ENCODE data around the gene USP3. TPM values are rescaled to one million over a fixed set of nuclear protein-coding genes. Genes with fewer than 3 reads are reported as not detected.

Gene USP3
- total RNA-seq, 2 experiments from 2014 or later, result 34.6 to 53.0 TPM

- intact Hi-C loops (cut with micrococcal nuclease; ENCODE audit: unreplicated experiment), result no loop called here
- no TSS peak for BruUV-seq (replicated peaks)
- Histone ChIP-seq H3K79me2 (ENCODE audit: insufficient read depth, low read depth, low read length) (no peaks in the 10 kb centered on the region), H3K36me3 (ENCODE audit: insufficient read depth, low read length) (no peaks in the 10 kb centered on the region), H2AFZ (ENCODE audit: low read length) (no peak overlapping the region), H3K4me1 (ENCODE audit: insufficient read depth, low read length, poor library complexity, severe bottlenecking) (peaks cover 58% of the 10 kb centered on the region), H3K9me2 (ENCODE audit: insufficient read depth, low read length) (no peaks in the 10 kb centered on the region), H3K9me3 (ENCODE audit: low read length) (no peaks in the 10 kb centered on the region), H3K4me3 (ENCODE audit: low read depth, low read length, poor library complexity, severe bottlenecking) (no peak overlapping the region), H3K27ac (ENCODE audit: low read depth, low read length, poor library complexity, severe bottlenecking) (no peak overlapping the region), H4K20me1 (ENCODE audit: insufficient read depth, low read length) (no peaks in the 10 kb centered on the region), H3K4me2 (ENCODE audit: low read length) (no peak overlapping the region)
- TF ChIP-seq EZH2phosphoT487 (IDR thresholded peaks at IDR 0.05; ENCODE audit: borderline replicate concordance, low read depth, low read length) (no peak), CTCF (conservative IDR thresholded peaks at IDR 0.05; ENCODE audit: low read length) (no peak)
- no peak for DNase-seq (ENCODE audit: low spot score)
- ChIA-PET CTCF (ENCODE audit: unreplicated experiment) (no interaction called here), POLR2A (no interaction called here)
Measured at GRCh38 chr15:63493436-63493835, 11.0 kb upstream of the USP3 start.

GRCh38 chr15:63494408-63494807 lies 10.0 kb upstream of the USP3 start:
- no peaks in the 10 kb centered on the region for H4K20me1 ChIP-seq (ENCODE audit: insufficient read depth, low read length)
- ChIA-PET CTCF (ENCODE audit: unreplicated experiment) (interaction anchor here (0.8 kb wide), 1 partner anchor 13 kb away, joined by 3 read pairs; no protein-coding TSS in a partner anchor), POLR2A (no interaction called here)
- H3K4me3 ChIP-seq (ENCODE audit: low read depth, low read length, poor library complexity, severe bottlenecking), result no peak overlapping the region
- DNase-seq (ENCODE audit: low spot score), result no peak
- no peaks in the 10 kb centered on the region for H3K36me3 ChIP-seq (ENCODE audit: insufficient read depth, low read length)
- H3K4me1 ChIP-seq (ENCODE audit: insufficient read depth, low read length, poor library complexity, severe bottlenecking), result peaks cover 59% of the 10 kb centered on the region
- H2AFZ ChIP-seq (ENCODE audit: low read length), result no peak overlapping the region
- TF ChIP-seq CTCF (conservative IDR thresholded peaks at IDR 0.05; ENCODE audit: low read length) (no peak), EZH2phosphoT487 (IDR thresholded peaks at IDR 0.05; ENCODE audit: borderline replicate concordance, low read depth, low read length) (no peak)
- H3K9me3 ChIP-seq (ENCODE audit: low read length), result no peaks in the 10 kb centered on the region
- intact Hi-C loops (cut with micrococcal nuclease; ENCODE audit: unreplicated experiment), result no loop called here
- no peaks in the 10 kb centered on the region for H3K79me2 ChIP-seq (ENCODE audit: insufficient read depth, low read depth, low read length)
- no peak overlapping the region for H3K27ac ChIP-seq (ENCODE audit: low read depth, low read length, poor library complexity, severe bottlenecking)
- H3K9me2 ChIP-seq (ENCODE audit: insufficient read depth, low read length), result no peaks in the 10 kb centered on the region
- no TSS peak for BruUV-seq (replicated peaks)
- no peak overlapping the region for H3K4me2 ChIP-seq (ENCODE audit: low read length)

- Histone ChIP-seq H3K36me3 (ENCODE audit: insufficient read depth, low read length) (no peaks in the 10 kb centered on the region), H3K4me2 (ENCODE audit: low read length) (no peak overlapping the region), H3K79me2 (ENCODE audit: insufficient read depth, low read depth, low read length) (no peaks in the 10 kb centered on the region), H3K27ac (ENCODE audit: low read depth, low read length, poor library complexity, severe bottlenecking) (no peak overlapping the region), H3K9me3 (ENCODE audit: low read length) (no peaks in the 10 kb centered on the region), H4K20me1 (ENCODE audit: insufficient read depth, low read length) (no peaks in the 10 kb centered on the region), H3K9me2 (ENCODE audit: insufficient read depth, low read length) (no peaks in the 10 kb centered on the region), H2AFZ (ENCODE audit: low read length) (no peak overlapping the region; the same call in 1 of the 2 replicates), H3K4me1 (ENCODE audit: insufficient read depth, low read length, poor library complexity, severe bottlenecking) (peaks cover 65% of the 10 kb centered on the region), H3K4me3 (ENCODE audit: low read depth, low read length, poor library complexity, severe bottlenecking) (no peak overlapping the region)
- no peak for DNase-seq (ENCODE audit: low spot score)
- intact Hi-C loops (cut with micrococcal nuclease; ENCODE audit: unreplicated experiment), result no loop called here
- TF ChIP-seq CTCF (conservative IDR thresholded peaks at IDR 0.05; ENCODE audit: low read length) (no peak), EZH2phosphoT487 (IDR thresholded peaks at IDR 0.05; ENCODE audit: borderline replicate concordance, low read depth, low read length) (no peak)
- ChIA-PET POLR2A (interaction anchor here (1.5 to 3.2 kb wide), 4 partner anchors 8 to 19 kb away, joined by 3 to 23 read pairs (median 12); no protein-coding TSS in a partner anchor), CTCF (ENCODE audit: unreplicated experiment) (interaction anchor here (1.5 kb wide), 1 partner anchor 10 kb away, joined by 3 read pairs; no protein-coding TSS in a partner anchor)
- no TSS peak for BruUV-seq (replicated peaks)
Measured at GRCh38 chr15:63495343-63495742, 9.1 kb upstream of the USP3 start.
